ENCODE measurements around the gene FNBP1L. TPM values are rescaled to one million over a fixed set of nuclear protein-coding genes. Genes with fewer than 3 reads are reported as not detected.
A peak's percentile ranks its signal among the peaks of the same experiment; 100 is the strongest.
"Not testable (repeated sequence)": the region's sequence is repeated elsewhere in the genome, so short reads cannot be mapped to it uniquely, and the experiment has no call there.

FNBP1L gene
- total RNA-seq, 1 experiment from 2014 or later: 43.5 TPM

DNA sequence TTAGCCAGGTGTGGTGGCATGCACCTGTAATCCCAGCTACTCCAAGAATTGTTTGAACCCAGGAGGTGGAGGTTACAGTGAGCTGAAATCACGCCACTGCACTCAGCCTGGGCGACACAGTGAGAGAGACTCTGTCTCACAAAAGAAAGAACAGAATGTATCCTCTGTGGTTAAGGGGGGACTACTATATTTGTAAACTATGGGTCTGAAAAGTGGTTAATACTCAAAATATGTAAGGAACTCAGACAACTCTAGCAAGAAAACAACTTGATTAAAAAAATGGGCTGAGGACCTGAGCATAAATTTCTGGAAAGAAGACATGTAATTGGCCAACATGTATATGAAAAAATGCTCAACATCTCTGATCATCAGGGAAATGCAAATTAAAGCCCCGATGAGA, 11.2 kb downstream of the FNBP1L start:
- DNase-seq: no peak
- Histone ChIP-seq H3K36me3 (0 out of 2 replicates have a peak, but pooled peaks cover 2% of the 10 kb centered on the region), H3K9me3 (replicated peaks) (no peaks in the 10 kb centered on the region), H3K4me1 (no peaks in the 10 kb centered on the region), H3K27me3 (no peaks in the 10 kb centered on the region), H3K4me3 (no peak overlapping the region), H3K27ac (no peak overlapping the region)

DNA sequence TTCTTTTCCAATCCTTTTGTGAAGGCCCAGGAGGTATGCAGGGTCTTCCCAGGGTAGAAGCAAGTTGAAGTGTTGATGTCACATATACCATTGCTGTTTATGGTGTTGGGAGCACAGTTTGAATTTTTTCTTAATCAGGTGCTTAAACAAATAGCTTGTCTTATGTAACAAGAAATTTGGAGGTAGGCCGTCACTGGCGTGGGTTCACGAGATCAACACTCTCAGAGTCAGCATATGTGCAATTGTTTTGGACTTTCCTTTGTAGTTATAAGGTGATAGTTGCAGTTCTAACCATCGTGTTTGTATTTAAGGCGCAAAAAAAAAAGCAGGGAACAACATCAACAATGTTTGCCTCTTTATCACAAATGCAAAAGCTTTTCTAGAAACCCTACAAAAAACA, 13.3 kb downstream of the FNBP1L start:
- Histone ChIP-seq H3K4me1 (no peaks in the 10 kb centered on the region), H3K4me3 (no peak overlapping the region), H3K27me3 (no peaks in the 10 kb centered on the region), H3K36me3 (no peaks in the 10 kb centered on the region), H3K9me3 (replicated peaks) (peaks cover 9% of the 10 kb centered on the region; the same call in 1 of the 2 replicates), H3K27ac (no peak overlapping the region)
- no peak for DNase-seq

GRCh38 chr1:93463960-93464359, 16.0 kb downstream of the FNBP1L start:
- no peak overlapping the region for H3K27ac ChIP-seq
- no peaks in the 10 kb centered on the region for H3K27me3 ChIP-seq
- H3K4me1 ChIP-seq: no peaks in the 10 kb centered on the region
- H3K4me3 ChIP-seq: no peak overlapping the region
- no peaks in the 10 kb centered on the region for H3K36me3 ChIP-seq
- peaks cover 12% of the 10 kb centered on the region; the same call in 1 of the 2 replicates for H3K9me3 ChIP-seq (replicated peaks)
- DNase-seq: no peak

- not testable (repeated sequence) for H3K27ac ChIP-seq, H3K4me3 ChIP-seq, DNase-seq, H3K36me3 ChIP-seq, H3K4me1 ChIP-seq, H3K27me3 ChIP-seq
- H3K9me3 ChIP-seq (replicated peaks): peaks cover 12% of the 10 kb centered on the region; the same call in 1 of the 2 replicates
Measured at GRCh38 chr1:93465371-93466082, 17.6 kb downstream of the FNBP1L start.

GRCh38 chr1:93467606-93468005, 19.7 kb downstream of the FNBP1L start:
- H3K27ac ChIP-seq: no peak overlapping the region
- H3K36me3 ChIP-seq: no peaks in the 10 kb centered on the region
- DNase-seq: no peak
- peaks cover 12% of the 10 kb centered on the region; the same call in 1 of the 2 replicates for H3K9me3 ChIP-seq (replicated peaks)
- no peak overlapping the region for H3K4me3 ChIP-seq
- no peaks in the 10 kb centered on the region for H3K4me1 ChIP-seq
- no peaks in the 10 kb centered on the region for H3K27me3 ChIP-seq

DNA sequence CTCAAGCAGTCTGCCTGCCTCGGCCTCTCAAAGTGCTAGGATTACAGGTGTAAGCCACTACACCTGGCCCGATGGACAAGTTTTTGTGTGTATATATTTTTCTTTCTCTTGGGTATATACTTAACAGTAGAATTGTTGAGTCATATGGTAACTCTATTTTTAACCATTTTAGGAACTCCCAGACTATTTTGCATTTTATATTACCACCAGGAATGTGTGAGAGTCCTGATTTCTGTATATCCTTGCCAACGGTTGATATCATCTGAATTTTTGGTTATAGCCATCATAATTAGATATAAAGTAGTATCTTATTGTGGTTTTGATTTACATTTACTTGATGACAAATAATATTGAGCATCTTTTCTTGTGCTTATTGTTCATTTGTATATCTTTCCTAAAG, 20.7 kb downstream of the FNBP1L start:
- Histone ChIP-seq H3K4me1 (no peaks in the 10 kb centered on the region), H3K36me3 (no peaks in the 10 kb centered on the region), H3K27ac (no peak overlapping the region), H3K27me3 (no peaks in the 10 kb centered on the region), H3K4me3 (no peak overlapping the region), H3K9me3 (replicated peaks) (peaks cover 12% of the 10 kb centered on the region; the same call in 1 of the 2 replicates)
- DNase-seq: no peak

- not testable (repeated sequence) for DNase-seq, H3K36me3 ChIP-seq, H3K4me1 ChIP-seq, H3K4me3 ChIP-seq, H3K27ac ChIP-seq, H3K27me3 ChIP-seq
- peaks cover 12% of the 10 kb centered on the region; the same call in 1 of the 2 replicates for H3K9me3 ChIP-seq (replicated peaks)
Measured at GRCh38 chr1:93469223-93469622, 21.3 kb downstream of the FNBP1L start.

DNA sequence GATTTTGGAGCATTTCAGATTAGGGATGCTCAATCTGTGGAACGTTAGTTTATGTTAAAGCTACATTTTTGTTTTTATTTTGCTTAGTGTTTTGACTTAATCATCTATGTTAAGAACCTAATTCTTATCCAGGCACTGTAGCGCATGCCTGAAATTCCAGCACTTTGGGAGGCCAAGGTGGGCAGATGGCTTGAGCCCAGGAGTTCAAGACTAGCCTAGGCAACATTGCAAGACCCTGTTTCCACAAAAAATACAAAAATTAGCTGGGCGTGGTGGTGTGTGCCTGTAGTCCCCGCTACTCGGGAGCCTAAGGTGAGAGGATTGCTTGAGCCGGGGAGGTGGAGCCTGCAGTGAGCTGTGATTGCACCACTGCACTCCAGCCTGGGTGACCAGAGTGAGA, 23.4 kb downstream of the FNBP1L start:
- Histone ChIP-seq H3K9me3 (replicated peaks) (peaks cover 2% of the 10 kb centered on the region; the same call in 1 of the 2 replicates), H3K4me1 (no peaks in the 10 kb centered on the region), H3K36me3 (no peaks in the 10 kb centered on the region), H3K27me3 (no peaks in the 10 kb centered on the region), H3K4me3 (no peak overlapping the region), H3K27ac (no peak overlapping the region)
- DNase-seq: no peak

- H3K36me3 ChIP-seq: no peaks in the 10 kb centered on the region
- DNase-seq: no peak
- H3K9me3 ChIP-seq (replicated peaks): no peaks in the 10 kb centered on the region
- H3K4me1 ChIP-seq: no peaks in the 10 kb centered on the region
- H3K27me3 ChIP-seq: no peaks in the 10 kb centered on the region
- no peak overlapping the region for H3K4me3 ChIP-seq
- no peak overlapping the region for H3K27ac ChIP-seq
Measured at GRCh38 chr1:93471911-93472310, 24.0 kb downstream of the FNBP1L start.

- H3K4me1 ChIP-seq: no peaks in the 10 kb centered on the region
- H3K36me3 ChIP-seq: no peaks in the 10 kb centered on the region
- H3K27me3 ChIP-seq: no peaks in the 10 kb centered on the region
- DNase-seq: no peak
- H3K27ac ChIP-seq: no peak overlapping the region
- no peak overlapping the region for H3K4me3 ChIP-seq
- H3K9me3 ChIP-seq (replicated peaks): no peaks in the 10 kb centered on the region
Measured at GRCh38 chr1:93474321-93474720, 26.4 kb downstream of the FNBP1L start.

DNA sequence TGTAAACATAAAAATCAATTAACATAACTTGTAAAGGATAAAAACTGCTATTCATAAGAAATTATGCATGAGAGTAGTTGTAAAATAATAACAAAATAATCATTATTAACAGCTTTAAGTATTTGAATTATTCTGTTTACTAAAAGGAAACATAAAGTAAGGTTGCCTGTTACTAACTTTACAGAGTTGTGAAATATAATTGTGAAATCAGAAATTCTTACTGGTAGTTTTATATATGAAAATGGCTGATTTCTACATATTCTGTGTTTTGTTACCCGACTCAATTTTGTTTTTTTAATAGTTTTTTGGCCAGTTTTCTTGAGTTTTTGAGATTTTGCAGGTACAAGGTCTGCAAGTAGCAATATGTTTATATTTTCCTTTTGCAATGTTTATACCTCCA, 27.8 kb downstream of the FNBP1L start:
- no peaks in the 10 kb centered on the region for H3K9me3 ChIP-seq (replicated peaks)
- no peaks in the 10 kb centered on the region for H3K36me3 ChIP-seq
- H3K4me1 ChIP-seq: no peaks in the 10 kb centered on the region
- H3K27ac ChIP-seq: no peak overlapping the region
- H3K4me3 ChIP-seq: no peak overlapping the region
- no peak for DNase-seq
- no peaks in the 10 kb centered on the region for H3K27me3 ChIP-seq

- not testable (repeated sequence) for H3K4me1 ChIP-seq; H3K4me3 ChIP-seq; H3K36me3 ChIP-seq; H3K27ac ChIP-seq; H3K27me3 ChIP-seq; H3K9me3 ChIP-seq (replicated peaks); DNase-seq
Measured at GRCh38 chr1:93479133-93479745, 31.3 kb downstream of the FNBP1L start.

- not testable (repeated sequence) for H3K9me3 ChIP-seq (replicated peaks); H3K27ac ChIP-seq; H3K4me1 ChIP-seq; H3K4me3 ChIP-seq; DNase-seq; H3K36me3 ChIP-seq; H3K27me3 ChIP-seq
Measured at GRCh38 chr1:93481899-93482298, 34.0 kb downstream of the FNBP1L start.

- Histone ChIP-seq H3K4me1 (no peaks in the 10 kb centered on the region), H3K9me3 (replicated peaks) (no peaks in the 10 kb centered on the region), H3K27ac (no peak overlapping the region), H3K27me3 (no peaks in the 10 kb centered on the region), H3K4me3 (no peak overlapping the region), H3K36me3 (no peaks in the 10 kb centered on the region)
- DNase-seq: no peak
Measured at GRCh38 chr1:93483200-93483599, 35.3 kb downstream of the FNBP1L start.

GRCh38 chr1:93483606-93484005, 35.7 kb downstream of the FNBP1L start:
- DNase-seq: no peak
- no peaks in the 10 kb centered on the region for H3K9me3 ChIP-seq (replicated peaks)
- no peaks in the 10 kb centered on the region for H3K4me1 ChIP-seq
- H3K36me3 ChIP-seq: no peaks in the 10 kb centered on the region
- no peak overlapping the region for H3K27ac ChIP-seq
- no peak overlapping the region for H3K4me3 ChIP-seq
- H3K27me3 ChIP-seq: no peaks in the 10 kb centered on the region

GRCh38 chr1:93488207-93488606, 40.3 kb downstream of the FNBP1L start:
- no peaks in the 10 kb centered on the region for H3K4me1 ChIP-seq
- DNase-seq: peak in 1 of 2 experiments; percentile 9
- no peaks in the 10 kb centered on the region for H3K36me3 ChIP-seq
- H3K9me3 ChIP-seq (replicated peaks): no peaks in the 10 kb centered on the region
- H3K27ac ChIP-seq: no peak overlapping the region
- H3K27me3 ChIP-seq: no peaks in the 10 kb centered on the region
- H3K4me3 ChIP-seq: no peak overlapping the region

All from SJCRH30 (cell line).